HG03378 (cell line): ENCODE data around the gene CHCHD5.
A peak's percentile ranks its signal among the peaks of the same experiment; 100 is the strongest.

ENCODE experiments used
- ATAC-seq: cut with Tn5 transposase; IDR thresholded peaks from one replicate; pipeline ENCODE4 v1.9.1; 2021; ENCODE audit warnings: mild to moderate bottlenecking, moderate library complexity; ENCODE audit not compliant: unreplicated experiment

CHCHD5 gene

DNA sequence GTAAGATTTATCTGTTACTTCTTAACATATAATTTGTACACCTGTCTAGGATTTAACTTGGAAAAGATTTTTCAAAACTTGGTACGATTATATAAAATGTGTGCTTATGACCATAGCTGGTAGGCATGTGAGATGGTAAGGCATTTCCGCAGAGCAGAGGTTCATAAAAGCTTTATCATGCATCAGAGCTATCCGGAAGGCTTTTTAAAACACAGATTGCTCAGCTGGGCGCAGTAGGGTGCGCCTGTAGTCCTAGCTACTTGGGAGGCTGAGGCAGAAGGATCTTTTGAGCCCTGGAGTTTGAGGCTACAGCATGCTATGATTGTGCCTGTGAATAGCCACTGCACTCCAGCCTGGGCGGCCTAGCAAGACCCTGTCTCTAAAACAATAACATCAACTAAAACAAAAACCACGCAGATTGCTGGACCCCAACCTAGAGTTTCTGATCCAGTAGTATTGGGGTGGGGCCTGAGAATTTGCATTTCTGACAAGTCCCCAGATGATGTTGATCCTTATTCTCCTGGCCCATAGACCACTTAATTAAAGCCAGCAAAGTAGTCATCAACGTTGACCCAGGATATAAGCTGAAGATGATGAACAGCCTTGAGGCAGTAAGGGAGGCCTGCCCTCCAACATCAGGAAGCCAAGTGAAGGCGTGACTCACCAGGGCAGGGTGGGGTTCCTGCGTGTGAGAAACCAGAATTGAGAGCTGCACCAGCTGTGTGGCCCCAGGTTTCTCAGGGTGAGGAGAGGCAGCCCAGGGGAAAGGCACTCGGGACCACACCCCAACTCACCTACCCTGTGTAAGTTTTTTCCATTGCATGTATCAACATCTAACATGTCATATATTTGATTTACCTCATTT lies 39.7 kb downstream of the CHCHD5 start:
- no peak for ATAC-seq

DNA sequence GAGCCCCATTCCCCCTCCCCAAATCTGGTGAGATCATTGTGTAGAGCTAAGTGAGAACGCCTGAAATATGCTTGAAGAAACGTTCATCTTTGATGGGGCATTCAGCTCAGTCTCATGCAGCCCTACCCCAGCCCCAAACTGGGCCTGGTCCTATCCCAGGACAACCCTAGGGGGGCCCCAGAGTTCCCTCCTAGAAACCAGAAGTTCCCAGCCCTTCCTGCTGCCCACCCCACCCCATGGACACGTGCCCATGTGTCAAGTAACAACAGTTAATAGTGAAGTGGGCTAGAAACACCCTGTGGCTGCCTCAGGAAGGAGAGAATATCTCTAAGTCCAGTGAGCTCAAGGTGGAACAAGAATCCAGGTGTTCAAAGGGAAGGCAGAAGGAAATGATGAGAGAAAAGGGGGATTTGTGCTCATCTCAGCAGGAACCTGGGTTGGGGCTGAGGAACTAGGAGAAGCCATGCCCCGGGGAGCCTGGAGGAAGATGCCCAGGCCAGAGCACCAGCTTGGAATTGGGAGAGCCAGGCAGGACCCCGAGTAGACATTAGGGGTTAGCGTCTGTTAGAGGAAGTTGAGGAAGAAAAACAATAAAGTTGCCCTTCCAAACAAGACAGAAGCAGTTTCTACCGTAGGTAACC lies 41.2 kb downstream of the CHCHD5 start:
- ATAC-seq, result no peak

DNA sequence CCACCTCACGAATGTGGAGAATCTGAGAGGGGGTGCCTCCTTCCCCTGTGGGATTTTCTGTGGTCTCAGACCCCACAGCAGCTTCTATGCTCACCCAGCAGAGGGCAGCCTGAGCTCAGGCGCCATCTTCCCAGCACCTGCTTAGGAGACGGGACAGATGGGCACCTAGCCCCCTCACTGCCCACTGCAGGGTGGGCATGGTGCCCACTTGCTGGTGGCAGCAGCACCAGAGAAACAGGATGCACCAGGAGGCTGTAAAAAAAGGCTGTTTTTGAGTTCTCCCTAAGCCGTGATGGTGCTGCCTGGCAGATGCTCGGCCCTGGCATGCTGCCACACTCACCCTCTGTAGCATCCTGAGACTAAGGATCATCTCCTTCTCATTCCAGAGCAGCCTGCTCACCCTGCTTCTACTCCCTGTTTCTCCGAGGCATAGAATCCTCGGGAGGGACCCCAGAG lies 42.2 kb downstream of the CHCHD5 start:
- no peak for ATAC-seq

DNA sequence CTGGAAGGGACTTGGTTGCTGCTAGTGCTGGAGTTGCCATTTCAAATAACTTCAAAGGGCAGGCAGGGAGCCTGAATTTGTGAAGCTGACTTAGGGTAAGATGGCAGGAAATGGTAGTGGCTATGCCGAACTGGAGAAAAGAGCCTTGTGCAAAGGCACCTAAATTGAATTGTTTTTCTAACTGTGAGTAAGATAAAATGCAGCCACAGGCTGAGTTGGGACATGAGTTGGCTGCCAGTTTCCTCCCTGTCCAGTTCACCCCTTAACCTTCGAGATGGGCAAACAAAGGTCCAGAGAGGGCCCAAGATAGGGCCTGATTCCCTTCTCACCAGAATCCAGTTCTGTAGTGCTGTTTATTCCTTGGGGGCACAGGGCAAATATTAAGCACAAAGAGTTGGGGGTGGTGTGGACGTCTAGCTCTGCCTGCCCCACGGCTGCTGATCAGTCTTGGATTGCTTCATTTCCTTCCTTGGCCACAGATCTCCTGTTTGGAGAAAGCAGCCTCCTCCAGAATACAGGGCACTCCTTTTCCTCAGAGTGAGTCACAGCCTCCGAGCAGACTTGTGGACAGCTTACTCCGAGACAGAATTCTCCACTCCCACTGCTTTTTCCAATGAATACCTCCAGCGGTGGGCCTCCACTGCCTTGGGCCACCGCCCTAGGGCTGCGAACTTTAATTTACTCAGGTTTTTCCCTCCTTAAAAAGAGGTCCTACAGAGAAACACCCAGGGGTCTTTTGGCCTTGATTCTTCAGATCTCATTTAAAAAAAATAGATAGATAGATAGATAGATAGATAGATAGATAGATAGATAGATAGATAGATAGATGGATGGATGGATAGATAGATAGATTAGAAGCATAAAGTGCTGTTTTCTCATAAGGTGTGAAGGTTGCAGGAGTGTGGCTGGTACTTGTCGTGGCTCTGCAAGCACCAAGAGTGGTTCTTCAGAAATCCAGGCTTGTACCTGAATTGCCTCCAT lies 42.9 kb downstream of the CHCHD5 start:
- no peak for ATAC-seq

DNA sequence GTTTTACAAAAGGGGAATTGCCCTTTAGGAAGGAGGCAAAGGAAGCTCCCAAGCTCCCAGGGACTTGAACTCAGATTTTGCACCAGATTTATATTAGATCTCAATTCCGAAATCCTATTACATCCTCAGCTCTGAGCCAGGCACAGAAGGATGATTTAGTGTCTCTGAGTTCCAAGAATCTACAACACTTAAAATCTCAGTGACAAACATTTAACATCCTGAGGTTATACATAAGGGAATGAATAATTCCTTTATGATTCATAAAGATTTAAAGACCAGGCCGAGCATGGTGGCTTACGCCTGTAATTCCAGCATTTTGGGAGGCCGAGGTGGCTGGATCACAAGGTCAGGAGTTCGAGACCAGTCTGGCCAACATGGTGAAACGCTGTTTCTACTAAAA lies 44.8 kb downstream of the CHCHD5 start:
- ATAC-seq, result no peak

DNA sequence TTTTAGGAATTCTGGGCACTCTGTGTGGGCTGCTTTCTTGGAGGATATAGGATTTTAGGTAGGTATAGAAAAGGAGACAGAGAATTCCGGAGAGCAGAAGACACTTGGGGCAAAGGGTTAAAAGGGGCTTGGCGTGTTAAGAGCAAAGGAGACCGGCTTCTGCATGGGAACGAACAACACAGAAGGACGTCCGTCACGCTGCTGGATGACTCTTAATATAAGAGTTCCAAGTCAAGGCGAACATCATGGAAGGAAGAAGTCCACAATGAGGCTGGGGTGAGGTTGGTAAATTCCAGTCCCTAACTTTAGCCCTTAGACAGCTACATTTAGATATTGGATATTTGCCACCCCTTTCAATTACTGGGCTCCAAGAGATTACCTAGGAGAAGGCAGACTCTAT lies 45.4 kb downstream of the CHCHD5 start:
- no peak for ATAC-seq

DNA sequence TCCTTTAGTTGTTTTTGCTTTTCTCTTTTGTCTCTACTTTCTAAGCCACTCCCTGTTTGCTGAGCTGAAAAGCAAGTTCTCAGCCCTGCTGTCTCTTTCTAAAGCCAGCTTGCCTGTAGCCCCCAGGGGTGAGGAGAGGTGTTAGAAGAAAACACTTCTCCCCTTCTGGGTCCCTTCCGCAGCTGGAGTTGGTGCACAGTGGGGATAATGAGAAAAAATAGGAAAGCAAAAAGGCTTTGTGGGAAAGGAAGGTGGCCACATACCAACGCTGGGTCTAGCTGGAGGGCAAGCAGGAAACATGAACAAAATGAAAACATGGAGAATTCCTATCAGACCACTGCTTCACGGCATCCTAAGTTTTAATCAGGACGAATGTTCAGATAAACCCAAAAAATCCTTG lies 45.9 kb downstream of the CHCHD5 start:
- no peak for ATAC-seq

DNA sequence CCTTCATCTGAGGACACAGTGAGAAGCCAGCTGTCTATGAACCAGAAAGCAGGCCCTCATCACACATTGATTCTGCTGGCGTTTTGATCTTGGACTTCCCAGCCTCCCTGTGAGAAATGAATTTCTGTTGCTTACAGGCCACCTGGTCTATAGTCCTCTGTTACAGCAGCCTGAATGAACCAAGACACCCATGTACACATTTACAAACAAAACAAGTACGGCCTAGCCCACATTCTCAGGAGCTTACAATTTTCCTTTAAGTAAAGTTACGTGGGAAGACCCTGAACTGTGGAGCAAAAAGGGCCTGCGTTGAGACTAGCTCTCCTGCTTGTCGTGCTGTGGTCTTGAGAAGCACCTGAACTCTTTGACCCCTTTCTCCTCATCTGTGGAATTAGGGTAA lies 49.3 kb downstream of the CHCHD5 start:
- no peak for ATAC-seq

DNA sequence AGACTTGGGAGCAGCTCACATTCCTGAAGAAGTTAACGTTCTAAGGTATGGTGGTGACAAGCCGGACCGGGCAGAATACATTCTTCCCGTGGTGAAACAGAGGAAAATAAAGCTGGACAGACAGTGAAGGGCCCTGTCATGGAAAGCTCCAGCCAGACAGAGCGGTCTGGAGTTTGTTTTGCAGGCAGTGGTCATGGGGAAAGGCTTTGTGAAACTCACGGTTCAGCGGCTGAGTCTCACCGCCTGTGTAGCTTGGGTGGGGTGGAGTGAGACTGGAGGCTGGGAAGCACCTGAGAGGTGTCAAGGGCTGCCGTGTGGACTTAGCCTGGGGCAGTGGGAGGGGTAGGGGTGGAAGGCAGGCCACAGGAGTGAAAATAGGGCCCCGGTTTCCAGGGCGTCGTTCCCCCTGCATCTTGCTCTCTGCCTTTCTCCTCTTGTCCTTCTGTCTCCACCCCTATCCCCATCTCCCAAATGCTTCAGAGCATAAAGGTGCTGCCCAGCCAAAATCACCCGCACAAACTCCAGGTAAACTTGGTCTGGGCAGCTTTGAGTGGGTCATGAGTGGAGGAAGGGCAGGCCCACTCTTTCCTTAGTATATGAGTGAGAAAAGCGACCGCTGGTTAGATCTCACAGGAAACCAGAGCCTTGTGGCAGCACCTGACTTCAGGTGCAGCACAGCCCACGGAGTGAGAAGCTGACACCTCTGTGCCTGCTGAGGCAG lies 49.9 kb downstream of the CHCHD5 start:
- ATAC-seq, result no peak

DNA sequence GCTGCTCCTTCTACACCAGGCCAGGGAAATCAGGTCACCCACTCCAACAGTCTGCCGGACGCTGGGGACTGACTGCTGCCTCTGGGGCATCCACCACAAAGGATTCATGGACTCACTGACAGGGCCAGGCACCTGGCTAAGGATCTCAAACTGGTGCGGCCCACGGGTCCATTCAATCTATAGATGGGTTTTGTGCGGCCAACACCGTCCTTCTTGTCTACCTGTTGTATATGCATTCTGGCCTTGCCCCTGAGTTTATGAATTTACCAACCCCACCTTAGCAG lies 50.4 kb downstream of the CHCHD5 start:
- ATAC-seq, result no peak

DNA sequence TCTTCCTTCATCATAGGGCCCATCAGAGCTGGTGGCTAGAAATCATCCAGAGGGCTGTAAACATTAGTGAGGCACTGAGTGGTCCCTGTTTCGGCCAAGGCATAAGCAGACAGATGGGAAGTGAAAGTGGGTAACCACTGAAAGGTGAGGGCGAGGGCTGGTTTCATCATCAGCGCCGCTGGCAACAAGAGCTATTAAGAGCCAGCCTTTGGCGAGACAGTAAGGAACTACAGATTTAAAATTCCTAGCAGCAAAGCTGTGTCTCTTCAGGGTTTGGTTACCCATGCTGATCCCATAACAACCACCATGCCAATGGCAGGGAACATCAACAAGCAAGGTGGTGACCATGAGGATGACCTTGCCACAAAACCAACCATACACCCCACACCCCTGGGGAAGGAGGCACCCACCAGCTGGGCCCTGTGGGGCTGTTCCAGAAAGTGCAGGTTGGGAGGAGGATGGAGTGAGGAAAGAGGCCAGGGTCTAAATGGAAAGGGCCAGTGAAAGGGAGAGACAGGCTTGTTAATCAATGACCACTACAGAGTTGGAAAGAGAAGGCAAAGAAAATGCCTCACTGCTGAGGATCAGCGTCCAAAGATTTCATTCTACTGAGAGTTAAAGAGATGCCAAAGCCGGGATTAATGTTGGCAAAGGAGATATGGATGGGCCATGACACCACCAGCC lies 52.3 kb downstream of the CHCHD5 start:
- peak; percentile 90 for ATAC-seq

DNA sequence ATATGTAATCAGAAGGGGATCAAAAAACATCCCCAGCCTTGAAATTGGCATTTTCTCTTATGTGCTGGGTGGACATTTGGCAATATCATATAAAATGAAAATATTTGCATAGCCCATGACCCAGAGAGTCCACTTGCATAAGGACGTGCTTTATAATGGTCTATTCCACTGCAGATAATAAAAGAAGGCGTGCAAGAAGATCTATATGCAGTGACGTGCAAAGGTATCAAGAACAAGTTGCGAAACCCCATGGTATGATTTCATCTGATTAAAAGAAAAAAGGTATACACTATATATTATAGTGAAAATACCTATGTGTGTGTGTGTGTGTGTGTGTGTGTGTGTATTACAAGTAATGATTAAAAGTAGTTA lies 52.9 kb downstream of the CHCHD5 start:
- ATAC-seq, result no peak
